Measurements from ENCODE around the gene PALMD. TPM values are rescaled to one million over a fixed set of nuclear protein-coding genes. Genes with fewer than 3 reads are reported as not detected.

PALMD gene
- total RNA-seq, 4 donors from 2014 or later, result 68.9 to 75.6 (median 72.1) TPM

- H3K4me3 ChIP-seq (ENCODE audit: low read depth, poor library complexity, severe bottlenecking), result no peak overlapping the region
- intact Hi-C loops (cut with DNase I; ENCODE audit: low total_unique reads), result no loop called here
- DNase-seq (ENCODE audit: low spot score in 2 of 2), result no peak
- 61 to 70% methylated on average over 2 of the region's 2 CpGs for WGBS, 2 donors
- TF ChIP-seq POLR2A (IDR thresholded peaks at IDR 0.05) (no peak), CTCF (IDR thresholded peaks at IDR 0.05) (no peak)
These were observed 37.9 kb upstream of the PALMD start for GRCh38 chr1:99608058-99608457.

- DNase-seq (ENCODE audit: low spot score in 2 of 2), result no peak
- no peak overlapping the region for H3K4me3 ChIP-seq (ENCODE audit: low read depth, poor library complexity, severe bottlenecking)
- TF ChIP-seq CTCF (IDR thresholded peaks at IDR 0.05) (no peak), POLR2A (IDR thresholded peaks at IDR 0.05) (no peak)
- WGBS, 2 donors, result 88 to 89% methylated on average over 2 of the region's 2 CpGs
- intact Hi-C loops (cut with DNase I; ENCODE audit: low total_unique reads), result no loop called here
These were observed 32.2 kb upstream of the PALMD start for GRCh38 chr1:99613716-99614115.

- no peak for DNase-seq (ENCODE audit: low spot score in 2 of 2)
- no peak for TF ChIP-seq CTCF (IDR thresholded peaks at IDR 0.05)
- no peak for TF ChIP-seq POLR2A (IDR thresholded peaks at IDR 0.05)
- intact Hi-C loops (cut with DNase I; ENCODE audit: low total_unique reads), result no loop called here
- H3K4me3 ChIP-seq (ENCODE audit: low read depth, poor library complexity, severe bottlenecking), result no peak overlapping the region
These were observed 31.2 kb upstream of the PALMD start for GRCh38 chr1:99614728-99615127.

- DNase-seq (ENCODE audit: low spot score in 2 of 2), result no peak
- 63 to 81% methylated on average over 4 of the region's 4 CpGs for WGBS, 2 donors
These were observed 26.3 kb upstream of the PALMD start for GRCh38 chr1:99619583-99619982.

GRCh38 chr1:99621340-99621901 lies 24.5 kb upstream of the PALMD start:
- WGBS, 2 donors, result 94 to 95% methylated on average over 8 of the region's 8 CpGs
- no peak overlapping the region for H3K4me3 ChIP-seq (ENCODE audit: low read depth, poor library complexity, severe bottlenecking)
- TF ChIP-seq CTCF (IDR thresholded peaks at IDR 0.05) (no peak), POLR2A (IDR thresholded peaks at IDR 0.05) (no peak)
- intact Hi-C loops (cut with DNase I; ENCODE audit: low total_unique reads), result no loop called here
- DNase-seq (ENCODE audit: low spot score in 2 of 2), result no peak

More at GRCh38 chr1:99619583-99619982, 26.3 kb upstream of the PALMD start:
- TF ChIP-seq POLR2A (IDR thresholded peaks at IDR 0.05) (no peak), CTCF (IDR thresholded peaks at IDR 0.05) (no peak)
- intact Hi-C loops (cut with DNase I; ENCODE audit: low total_unique reads), result no loop called here
- H3K4me3 ChIP-seq (ENCODE audit: low read depth, poor library complexity, severe bottlenecking), result no peak overlapping the region

- intact Hi-C loops (cut with DNase I; ENCODE audit: low total_unique reads), result no loop called here
- TF ChIP-seq POLR2A (IDR thresholded peaks at IDR 0.05) (no peak), CTCF (IDR thresholded peaks at IDR 0.05) (no peak)
- 93 to 96% methylated on average over 4 of the region's 4 CpGs for WGBS, 2 donors
- no peak for DNase-seq (ENCODE audit: low spot score in 2 of 2)
- H3K4me3 ChIP-seq (ENCODE audit: low read depth, poor library complexity, severe bottlenecking), result no peak overlapping the region
These were observed 23.1 kb upstream of the PALMD start for GRCh38 chr1:99622702-99623347.
